Thoracic aorta (tissue), 2 donors: ENCODE measurements around the gene CATSPER3. TPM values are rescaled to one million over a fixed set of nuclear protein-coding genes. Genes with fewer than 3 reads are reported as not detected.

ENCODE experiments used
- ATAC-seq: fragments of 150-250 bp; one replicate; pipeline ENCODE4 v1.8.0; 2017; ENCODE audit warnings: low read depth; ENCODE audit not compliant: insufficient number of reproducible peaks, low FRiP score
- DNase-seq: peaks from one replicate; pipeline ENCODE4 v3.0.0-alpha.2; 2020; ENCODE audit warnings: low spot score
- H3K27ac ChIP-seq, 2 donors: fragments of 200-600 bp; sonication (generic); 1 replicate in 1 of 2; 2 replicates in 1 of 2; pipeline ENCODE4 v1.5.1; 2016; ENCODE audit warnings: mild to moderate bottlenecking in 2 of 2, moderate library complexity in 2 of 2
- H3K27me3 ChIP-seq: fragments of 200-600 bp; sonication (generic); replicated peaks from 2 replicates; pipeline ENCODE4 v1.6.0; 2016; ENCODE audit warnings: mild to moderate bottlenecking; ENCODE audit not compliant: insufficient read depth
- H3K36me3 ChIP-seq: fragments of 200-600 bp; sonication (generic); one replicate; pipeline ENCODE4 v1.5.1; 2016
- H3K4me1 ChIP-seq, 2 donors: fragments of 200-600 bp; sonication (generic); 1 replicate in 1 of 2; 2 replicates in 1 of 2; pipeline versions ENCODE4 v1.5.1 to v1.6.0; 2016; ENCODE audit warnings: low read depth in 2 of 2, mild to moderate bottlenecking in 1 of 2; ENCODE audit not compliant: control insufficient read depth in 1 of 2
- H3K4me3 ChIP-seq: fragments of 200-600 bp; sonication (generic); 2 replicates; pipeline ENCODE4 v1.5.1; 2016; ENCODE audit warnings: mild to moderate bottlenecking
- H3K9me3 ChIP-seq: fragments of 200-600 bp; sonication (generic); 2 replicates; pipeline ENCODE4 v1.5.1; 2016
- total RNA-seq, 2 donors: library from RNA; depleted of rRNA; stranded (reverse); fragments of >200 nt; gene quantifications; one replicate each; pipeline versions ENCODE4 v1.1.0 to v1.2.3, GENCODE V29; 2016
- TF ChIP-seq, protein P1 (sequence below): fragments of 200-600 bp; sonication (generic); IDR thresholded peaks from one replicate; pipeline ENCODE4 v1.5.1; 2019; ENCODE audit warnings: antibody characterized with exemption

Gene CATSPER3
- total RNA-seq: not detected

DNA sequence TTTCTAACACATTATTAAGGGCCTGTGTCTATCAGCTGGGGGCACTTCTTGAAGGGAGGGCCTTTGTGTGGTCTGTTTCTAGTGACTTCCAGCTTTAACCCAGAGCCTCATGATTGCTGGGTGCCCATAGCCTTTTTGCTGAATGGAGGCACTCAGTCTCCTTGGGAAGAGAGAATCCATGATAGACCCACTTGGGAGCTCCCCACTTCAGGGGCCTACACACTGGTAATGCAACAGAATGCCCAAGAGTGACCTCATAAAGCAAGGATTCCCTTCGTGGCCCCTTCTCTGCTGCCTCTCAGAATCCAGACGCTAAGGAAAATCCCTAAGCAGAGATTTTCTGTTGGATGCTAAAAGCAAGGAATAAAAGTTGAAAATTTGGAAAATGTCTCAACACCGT lies at the start of gene CATSPER3:
CATSPER3 (plus strand) TSS at position 301 of the 400 bp plus-strand sequence; CDS start at position 386, 85 bp downstream.
- TF ChIP-seq, protein P1, sequence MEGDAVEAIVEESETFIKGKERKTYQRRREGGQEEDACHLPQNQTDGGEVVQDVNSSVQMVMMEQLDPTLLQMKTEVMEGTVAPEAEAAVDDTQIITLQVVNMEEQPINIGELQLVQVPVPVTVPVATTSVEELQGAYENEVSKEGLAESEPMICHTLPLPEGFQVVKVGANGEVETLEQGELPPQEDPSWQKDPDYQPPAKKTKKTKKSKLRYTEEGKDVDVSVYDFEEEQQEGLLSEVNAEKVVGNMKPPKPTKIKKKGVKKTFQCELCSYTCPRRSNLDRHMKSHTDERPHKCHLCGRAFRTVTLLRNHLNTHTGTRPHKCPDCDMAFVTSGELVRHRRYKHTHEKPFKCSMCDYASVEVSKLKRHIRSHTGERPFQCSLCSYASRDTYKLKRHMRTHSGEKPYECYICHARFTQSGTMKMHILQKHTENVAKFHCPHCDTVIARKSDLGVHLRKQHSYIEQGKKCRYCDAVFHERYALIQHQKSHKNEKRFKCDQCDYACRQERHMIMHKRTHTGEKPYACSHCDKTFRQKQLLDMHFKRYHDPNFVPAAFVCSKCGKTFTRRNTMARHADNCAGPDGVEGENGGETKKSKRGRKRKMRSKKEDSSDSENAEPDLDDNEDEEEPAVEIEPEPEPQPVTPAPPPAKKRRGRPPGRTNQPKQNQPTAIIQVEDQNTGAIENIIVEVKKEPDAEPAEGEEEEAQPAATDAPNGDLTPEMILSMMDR: no peak
- Histone ChIP-seq H3K27ac (no peak within 1 kb of the TSS), H3K36me3 (peaks cover 4% of the 10 kb centered on the region), H3K4me3 (no peak within 1 kb of the TSS), H3K27me3 (no peaks in the 10 kb centered on the region), H3K4me1 (no peaks in the 10 kb centered on the region), H3K9me3 (no peaks in the 10 kb centered on the region)
- no peak for ATAC-seq
- no peak for DNase-seq

DNA sequence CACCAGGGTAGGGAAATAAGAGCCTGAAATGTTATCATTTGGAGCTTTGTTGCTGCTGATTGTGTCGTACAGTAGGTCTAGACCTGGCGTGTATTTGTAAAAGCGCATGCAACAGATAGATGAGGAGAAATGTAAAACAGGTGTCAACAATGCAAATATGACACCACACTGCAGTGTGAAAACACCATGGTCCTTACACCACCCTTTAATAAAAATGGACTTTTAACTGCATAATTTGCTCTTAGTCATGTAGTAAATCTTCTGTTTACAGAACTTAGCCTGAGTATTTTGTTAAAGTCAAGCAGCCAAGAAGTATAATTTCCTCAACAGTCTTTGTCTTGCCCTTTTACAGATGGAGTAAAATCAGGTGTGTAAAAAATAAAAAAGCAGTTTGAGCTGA lies 48.8 kb upstream of the CATSPER3 start:
- TF ChIP-seq, protein P1: no peak
- Histone ChIP-seq H3K27me3 (no peaks in the 10 kb centered on the region), H3K27ac (no peak overlapping the region), H3K36me3 (peaks cover 19% of the 10 kb centered on the region), H3K4me3 (no peak overlapping the region), H3K9me3 (no peaks in the 10 kb centered on the region), H3K4me1 (no peaks in the 10 kb centered on the region)
- DNase-seq: no peak
- ATAC-seq: no peak

GRCh38 chr5:134920848-134921575 lies 46.7 kb upstream of the CATSPER3 start:
- DNase-seq: no peak
- TF ChIP-seq, protein P1: no peak
- Histone ChIP-seq H3K27me3 (no peaks in the 10 kb centered on the region), H3K27ac (no peak overlapping the region), H3K9me3 (no peaks in the 10 kb centered on the region), H3K4me1 (no peaks in the 10 kb centered on the region), H3K4me3 (no peak overlapping the region), H3K36me3 (peaks cover 15% of the 10 kb centered on the region)
- ATAC-seq: no peak

- Histone ChIP-seq H3K36me3 (peaks cover 10% of the 10 kb centered on the region), H3K27ac (no peak overlapping the region), H3K9me3 (no peaks in the 10 kb centered on the region), H3K4me3 (no peak overlapping the region), H3K4me1 (no peaks in the 10 kb centered on the region), H3K27me3 (no peaks in the 10 kb centered on the region)
- no peak for DNase-seq
- TF ChIP-seq, protein P1: no peak
- no peak for ATAC-seq
Measured at GRCh38 chr5:134932508-134932907, 35.2 kb upstream of the CATSPER3 start.

- H3K4me1 ChIP-seq: no peaks in the 10 kb centered on the region
- H3K36me3 ChIP-seq: peaks cover 10% of the 10 kb centered on the region
- DNase-seq (no peak), ATAC-seq (no peak)
- no peaks in the 10 kb centered on the region for H3K27me3 ChIP-seq
- no peak overlapping the region for H3K4me3 ChIP-seq
- no peaks in the 10 kb centered on the region for H3K9me3 ChIP-seq
- TF ChIP-seq, protein P1: no peak
- no peak overlapping the region for H3K27ac ChIP-seq
Measured at GRCh38 chr5:134934202-134934601, 33.5 kb upstream of the CATSPER3 start.
